OCI-LY7 (cell line): ENCODE measurements around the gene DAB1. TPM values are rescaled to one million over a fixed set of nuclear protein-coding genes. Genes with fewer than 3 reads are reported as not detected.

Experiments
- BruUV-seq: library from RNA; stranded (reverse); fragments of 400-500 nt; replicated peaks from 2 replicates; lab custom pipeline; 2021; lab: Mats Ljungman, UMichigan
- CTCF ChIA-PET: fragments of 300-600 bp; sonication (Branson Sonifier 250); formaldehyde crosslinking; loops from one replicate; lab custom pipeline; 2022; ENCODE audit warnings: antibody characterized with exemption; ENCODE audit not compliant: unreplicated experiment; lab: Charles Lee
- POLR2A ChIA-PET: fragments of 300-600 bp; sonication (Branson Sonifier 250); formaldehyde crosslinking; loops from one replicate; lab custom pipeline; 2022; ENCODE audit warnings: antibody characterized with exemption; lab: Charles Lee
- DNase-seq: peaks from one replicate; pipeline ENCODE4 v3.0.0-alpha.2; 2015; ENCODE audit warnings: low spot score
- H2AFZ ChIP-seq: fragments of 200-600 bp; sonication (generic), shearing (Covaris generic); 2 replicates; pipeline ENCODE4 v1.6.1; 2014; ENCODE audit warnings: mild to moderate bottlenecking, antibody characterized with exemption, low read length, moderate library complexity
- H3K27ac ChIP-seq: fragments of 200-600 bp; sonication (generic); 2 replicates; pipeline ENCODE4 v1.5.1; 2014; ENCODE audit warnings: mixed run types, low read depth, mild to moderate bottlenecking, moderate library complexity, low read length, inconsistent platforms; ENCODE audit not compliant: poor library complexity, severe bottlenecking
- H3K36me3 ChIP-seq: fragments of 200-600 bp; sonication (generic); 2 replicates; pipeline ENCODE4 v1.6.1; 2014; ENCODE audit warnings: mild to moderate bottlenecking, antibody characterized with exemption, low read length, moderate library complexity, mixed read lengths; ENCODE audit not compliant: insufficient read depth
- H3K4me1 ChIP-seq: fragments of 200-600 bp; sonication (generic); 2 replicates; pipeline ENCODE4 v1.5.1; 2014; ENCODE audit warnings: mild to moderate bottlenecking, low read length; ENCODE audit not compliant: insufficient read depth, poor library complexity, severe bottlenecking
- H3K4me2 ChIP-seq: fragments of 200-600 bp; sonication (generic); 2 replicates; pipeline ENCODE4 v1.6.1; 2014; ENCODE audit warnings: mild to moderate bottlenecking, low read length
- H3K4me3 ChIP-seq: fragments of 200-600 bp; sonication (generic); 2 replicates; pipeline ENCODE4 v1.5.1; 2014; ENCODE audit warnings: mild to moderate bottlenecking, low read depth, low read length; ENCODE audit not compliant: poor library complexity, severe bottlenecking
- H3K79me2 ChIP-seq: fragments of 200-600 bp; sonication (generic); 2 replicates; pipeline ENCODE4 v1.6.1; 2016; ENCODE audit warnings: low read depth, mild to moderate bottlenecking, low read length, moderate library complexity, mixed read lengths; ENCODE audit not compliant: insufficient read depth
- H3K9me2 ChIP-seq: fragments of 200-600 bp; sonication (generic); 2 replicates; pipeline ENCODE4 v1.6.1; 2016; ENCODE audit warnings: mild to moderate bottlenecking, low read length, mixed read lengths; ENCODE audit not compliant: insufficient read depth
- H3K9me3 ChIP-seq: fragments of 200-600 bp; sonication (generic); 2 replicates; pipeline ENCODE4 v1.6.1; 2014; ENCODE audit warnings: mild to moderate bottlenecking, mixed run types, low read length, mixed read lengths
- H4K20me1 ChIP-seq: fragments of 200-600 bp; sonication (generic); 2 replicates; pipeline ENCODE4 v1.6.1; 2014; ENCODE audit warnings: mild to moderate bottlenecking, antibody characterized with exemption, low read length, moderate library complexity, mixed read lengths; ENCODE audit not compliant: insufficient read depth
- EZH2phosphoT487 ChIP-seq: fragments of 200-600 bp; sonication (generic); IDR thresholded peaks from 2 replicates; pipeline ENCODE4 v1.6.1; 2018; ENCODE audit warnings: low read depth, borderline replicate concordance, mild to moderate bottlenecking, mixed run types, antibody characterized with exemption, low read length, moderate library complexity, mixed read lengths
- intact Hi-C: fragments of 100-400 bp; cut with micrococcal nuclease; formaldehyde crosslinking; loops from one replicate; pipeline ENCODE4 v1.10.0; 2022; ENCODE audit not compliant: unreplicated experiment
- total RNA-seq, 2 experiments: library from RNA; depleted of rRNA in 1 of 2; stranded (reverse); fragments of >200 nt in 1 of 2; shearing (Covaris generic) in 1 of 2; gene quantifications; 2 replicates each; pipeline ENCODE4 v1.2.3, GENCODE V29; 2014 to 2022
- TF ChIP-seq, protein P1 (sequence below): fragments of 200-600 bp; sonication (generic); conservative IDR thresholded peaks from 2 replicates; pipeline ENCODE4 v1.5.1; 2014; ENCODE audit warnings: mild to moderate bottlenecking, antibody characterized with exemption, low read length, moderate library complexity, mixed read lengths

Gene DAB1
- total RNA-seq, 2 experiments from 2014 or later = not detected

DNA sequence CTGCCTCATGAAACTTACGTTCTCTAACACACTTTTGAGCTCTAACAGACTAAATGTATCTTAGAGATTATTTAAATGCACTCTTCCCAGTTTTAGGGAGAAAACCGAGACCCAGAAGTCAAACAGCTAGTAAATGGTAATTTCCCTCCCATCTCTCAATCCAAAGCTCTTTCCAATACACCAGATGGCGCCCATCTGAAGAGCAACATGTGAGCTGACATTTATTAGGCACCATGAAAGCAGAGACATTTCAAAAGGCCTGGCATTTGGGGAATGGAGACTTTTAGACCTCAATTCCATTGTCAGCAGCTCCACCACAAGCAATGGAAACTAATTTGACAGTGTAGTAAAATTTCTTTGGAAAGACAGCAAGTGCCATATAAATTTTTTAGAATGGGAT is 191.4 kb downstream of the DAB1 start:
- DNase-seq = no peak
- Histone ChIP-seq H3K36me3 (no peaks in the 10 kb centered on the region), H3K27ac (no peak overlapping the region), H3K4me2 (no peak overlapping the region), H3K4me3 (no peak overlapping the region), H4K20me1 (no peaks in the 10 kb centered on the region), H3K9me2 (no peaks in the 10 kb centered on the region), H3K4me1 (no peaks in the 10 kb centered on the region), H3K79me2 (no peaks in the 10 kb centered on the region), H3K9me3 (no peaks in the 10 kb centered on the region), H2AFZ (no peak overlapping the region)
- BruUV-seq = no TSS peak
- TF ChIP-seq, protein P1, sequence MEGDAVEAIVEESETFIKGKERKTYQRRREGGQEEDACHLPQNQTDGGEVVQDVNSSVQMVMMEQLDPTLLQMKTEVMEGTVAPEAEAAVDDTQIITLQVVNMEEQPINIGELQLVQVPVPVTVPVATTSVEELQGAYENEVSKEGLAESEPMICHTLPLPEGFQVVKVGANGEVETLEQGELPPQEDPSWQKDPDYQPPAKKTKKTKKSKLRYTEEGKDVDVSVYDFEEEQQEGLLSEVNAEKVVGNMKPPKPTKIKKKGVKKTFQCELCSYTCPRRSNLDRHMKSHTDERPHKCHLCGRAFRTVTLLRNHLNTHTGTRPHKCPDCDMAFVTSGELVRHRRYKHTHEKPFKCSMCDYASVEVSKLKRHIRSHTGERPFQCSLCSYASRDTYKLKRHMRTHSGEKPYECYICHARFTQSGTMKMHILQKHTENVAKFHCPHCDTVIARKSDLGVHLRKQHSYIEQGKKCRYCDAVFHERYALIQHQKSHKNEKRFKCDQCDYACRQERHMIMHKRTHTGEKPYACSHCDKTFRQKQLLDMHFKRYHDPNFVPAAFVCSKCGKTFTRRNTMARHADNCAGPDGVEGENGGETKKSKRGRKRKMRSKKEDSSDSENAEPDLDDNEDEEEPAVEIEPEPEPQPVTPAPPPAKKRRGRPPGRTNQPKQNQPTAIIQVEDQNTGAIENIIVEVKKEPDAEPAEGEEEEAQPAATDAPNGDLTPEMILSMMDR = 0 out of 2 replicates have a peak, but pooled peaks have one; percentile 20
- no peak for TF ChIP-seq EZH2phosphoT487
- CTCF ChIA-PET = no interaction called here
- intact Hi-C loops = no loop called here
- POLR2A ChIA-PET = interaction anchor here (0.6 to 0.9 kb wide), 2 partner anchors 31 to 77 kb away, joined by 3 to 4 read pairs; no protein-coding TSS in a partner anchor

DNA sequence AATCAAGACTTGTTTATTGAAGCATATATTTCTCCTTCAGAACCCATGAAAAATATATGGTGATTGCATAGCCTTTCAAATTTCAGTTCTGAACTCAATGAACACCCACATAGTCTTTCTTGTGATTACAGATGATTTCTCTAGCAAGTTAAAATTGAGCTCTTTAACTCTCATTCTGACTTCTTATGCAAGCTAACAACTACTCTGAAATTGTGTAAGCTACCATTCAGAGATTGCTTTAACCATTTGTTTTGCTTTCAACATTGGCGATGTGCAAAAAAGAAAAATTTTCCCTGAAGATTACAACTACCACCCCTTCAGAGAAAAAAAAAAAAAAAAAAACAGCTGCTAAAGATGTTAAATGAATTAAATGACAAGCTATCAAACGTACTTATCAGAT is 193.9 kb downstream of the DAB1 start:
- H3K4me3 ChIP-seq = no peak overlapping the region
- no peak for DNase-seq
- H3K79me2 ChIP-seq = no peaks in the 10 kb centered on the region
- H3K36me3 ChIP-seq = no peaks in the 10 kb centered on the region
- H4K20me1 ChIP-seq = no peaks in the 10 kb centered on the region
- H3K9me2 ChIP-seq = no peaks in the 10 kb centered on the region
- TF ChIP-seq, protein P1 = no peak
- no peak for TF ChIP-seq EZH2phosphoT487
- intact Hi-C loops = no loop called here
- H3K4me1 ChIP-seq = no peaks in the 10 kb centered on the region
- BruUV-seq = no TSS peak
- POLR2A ChIA-PET = interaction anchor here (0.7 kb wide), 2 partner anchors 10 to 1613 kb away, joined by 3 to 4 read pairs; no protein-coding TSS in a partner anchor
- H3K4me2 ChIP-seq = no peak overlapping the region
- no peak overlapping the region for H2AFZ ChIP-seq
- CTCF ChIA-PET = no interaction called here
- no peaks in the 10 kb centered on the region for H3K9me3 ChIP-seq
- no peak overlapping the region for H3K27ac ChIP-seq

DNA sequence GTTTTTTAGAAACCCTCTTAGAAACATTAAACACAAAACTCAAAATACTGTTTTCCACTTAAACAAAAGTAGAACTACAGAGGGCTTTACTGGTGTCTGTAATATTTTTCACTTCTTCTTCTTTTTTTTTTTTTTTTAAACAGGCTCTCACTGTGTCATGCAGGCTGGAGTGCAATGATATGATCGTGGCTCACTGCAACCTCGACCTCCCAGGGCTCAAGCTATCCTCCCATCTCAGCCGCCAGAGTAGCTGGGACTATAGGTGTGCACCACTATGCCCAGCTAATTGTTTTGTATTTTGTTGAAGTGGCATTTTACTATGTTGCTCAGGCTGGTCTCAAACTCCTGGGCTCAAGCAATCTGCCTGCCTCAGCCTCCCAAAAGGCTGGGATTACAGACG is 194.8 kb downstream of the DAB1 start:
- no TSS peak for BruUV-seq

More for the DNA sequence above, 194.8 kb downstream of the DAB1 start:
- DNase-seq = no peak
- TF ChIP-seq EZH2phosphoT487 = no peak
- TF ChIP-seq, protein P1 = no peak
- Histone ChIP-seq H3K4me2 (no peak overlapping the region), H3K27ac (no peak overlapping the region), H3K9me3 (no peaks in the 10 kb centered on the region), H3K79me2 (no peaks in the 10 kb centered on the region), H3K36me3 (no peaks in the 10 kb centered on the region), H3K9me2 (no peaks in the 10 kb centered on the region), H4K20me1 (no peaks in the 10 kb centered on the region), H2AFZ (no peak overlapping the region), H3K4me1 (no peaks in the 10 kb centered on the region), H3K4me3 (no peak overlapping the region)
- ChIA-PET CTCF (no interaction called here), POLR2A (no interaction called here)
- intact Hi-C loops = no loop called here
